ENCODE results near the gene IRAK2.

Gene IRAK2

DNA sequence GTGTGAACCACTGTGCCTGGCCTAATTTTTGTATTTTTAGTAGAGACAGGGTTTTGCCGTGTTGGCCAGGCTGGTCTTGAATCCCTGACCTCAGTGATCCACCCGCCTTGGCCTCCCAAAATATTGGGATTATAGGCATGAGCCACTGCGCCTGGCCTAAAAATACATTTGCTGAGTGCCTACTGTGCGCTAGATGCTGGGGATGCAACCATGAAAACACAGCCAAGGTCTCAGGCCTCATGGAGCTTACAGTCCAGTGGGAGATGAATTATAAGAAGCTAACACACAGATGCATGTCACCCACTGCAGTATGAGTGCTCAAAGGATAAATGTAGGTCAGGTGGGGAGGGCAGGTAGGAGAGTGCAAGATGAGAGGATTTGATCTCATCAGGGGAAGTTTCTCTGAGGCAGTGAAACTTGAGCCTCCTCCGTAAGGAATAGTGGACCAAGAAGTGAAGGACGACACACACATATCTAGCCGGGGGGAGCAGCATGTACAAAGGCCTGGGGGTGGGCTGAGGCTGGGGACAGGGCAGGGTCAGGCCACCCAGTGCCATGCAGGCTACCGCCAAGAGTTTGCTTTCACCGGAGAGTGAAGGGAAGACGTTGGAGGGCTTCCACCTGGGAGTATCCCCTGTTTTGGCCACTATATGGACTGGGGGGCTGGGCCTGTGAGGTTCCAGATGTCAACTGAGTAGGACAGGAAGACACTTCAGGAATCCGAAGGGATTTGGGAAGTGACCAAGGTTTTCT is 24.3 kb downstream of the IRAK2 start:
- no peak overlapping the region for H2AFZ ChIP-seq (ENCODE audit: low read length)
- H3K36me3 ChIP-seq (ENCODE audit: insufficient read depth, low read length) = no peaks in the 10 kb centered on the region
- H3K27me3 ChIP-seq (ENCODE audit: insufficient read depth, low read length, poor library complexity, severe bottlenecking) = no peaks in the 10 kb centered on the region
- H3K4me1 ChIP-seq (ENCODE audit: insufficient read depth, low read length, poor library complexity, severe bottlenecking) = peaks cover 12% of the 10 kb centered on the region
- no peaks in the 10 kb centered on the region for H4K20me1 ChIP-seq (ENCODE audit: insufficient read depth, low read length, poor library complexity, severe bottlenecking)
- no peak overlapping the region for H3K4me3 ChIP-seq (ENCODE audit: low read length, poor library complexity, severe bottlenecking)
- no peak overlapping the region for H3K4me2 ChIP-seq (ENCODE audit: low read depth, low read length, poor library complexity, severe bottlenecking)
- no peaks in the 10 kb centered on the region for H3F3A ChIP-seq (ENCODE audit: low read depth)
- H3K79me2 ChIP-seq (ENCODE audit: insufficient read depth, low read length) = no peaks in the 10 kb centered on the region
- H3K9ac ChIP-seq (ENCODE audit: low read depth, low read length, poor library complexity, severe bottlenecking) = no peak overlapping the region
- no peak for TF ChIP-seq EZH2phosphoT487 (IDR thresholded peaks at IDR 0.05; ENCODE audit: borderline replicate concordance)
- TF ChIP-seq, protein P1, sequence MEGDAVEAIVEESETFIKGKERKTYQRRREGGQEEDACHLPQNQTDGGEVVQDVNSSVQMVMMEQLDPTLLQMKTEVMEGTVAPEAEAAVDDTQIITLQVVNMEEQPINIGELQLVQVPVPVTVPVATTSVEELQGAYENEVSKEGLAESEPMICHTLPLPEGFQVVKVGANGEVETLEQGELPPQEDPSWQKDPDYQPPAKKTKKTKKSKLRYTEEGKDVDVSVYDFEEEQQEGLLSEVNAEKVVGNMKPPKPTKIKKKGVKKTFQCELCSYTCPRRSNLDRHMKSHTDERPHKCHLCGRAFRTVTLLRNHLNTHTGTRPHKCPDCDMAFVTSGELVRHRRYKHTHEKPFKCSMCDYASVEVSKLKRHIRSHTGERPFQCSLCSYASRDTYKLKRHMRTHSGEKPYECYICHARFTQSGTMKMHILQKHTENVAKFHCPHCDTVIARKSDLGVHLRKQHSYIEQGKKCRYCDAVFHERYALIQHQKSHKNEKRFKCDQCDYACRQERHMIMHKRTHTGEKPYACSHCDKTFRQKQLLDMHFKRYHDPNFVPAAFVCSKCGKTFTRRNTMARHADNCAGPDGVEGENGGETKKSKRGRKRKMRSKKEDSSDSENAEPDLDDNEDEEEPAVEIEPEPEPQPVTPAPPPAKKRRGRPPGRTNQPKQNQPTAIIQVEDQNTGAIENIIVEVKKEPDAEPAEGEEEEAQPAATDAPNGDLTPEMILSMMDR (conservative IDR thresholded peaks at IDR 0.05; ENCODE audit: low read length) = no peak
- H3K9me3 ChIP-seq (ENCODE audit: insufficient read depth, low read depth, low read length) = no peaks in the 10 kb centered on the region
- H3K9me2 ChIP-seq (replicated peaks; ENCODE audit: low read depth, low read length) = no peaks in the 10 kb centered on the region

DNA sequence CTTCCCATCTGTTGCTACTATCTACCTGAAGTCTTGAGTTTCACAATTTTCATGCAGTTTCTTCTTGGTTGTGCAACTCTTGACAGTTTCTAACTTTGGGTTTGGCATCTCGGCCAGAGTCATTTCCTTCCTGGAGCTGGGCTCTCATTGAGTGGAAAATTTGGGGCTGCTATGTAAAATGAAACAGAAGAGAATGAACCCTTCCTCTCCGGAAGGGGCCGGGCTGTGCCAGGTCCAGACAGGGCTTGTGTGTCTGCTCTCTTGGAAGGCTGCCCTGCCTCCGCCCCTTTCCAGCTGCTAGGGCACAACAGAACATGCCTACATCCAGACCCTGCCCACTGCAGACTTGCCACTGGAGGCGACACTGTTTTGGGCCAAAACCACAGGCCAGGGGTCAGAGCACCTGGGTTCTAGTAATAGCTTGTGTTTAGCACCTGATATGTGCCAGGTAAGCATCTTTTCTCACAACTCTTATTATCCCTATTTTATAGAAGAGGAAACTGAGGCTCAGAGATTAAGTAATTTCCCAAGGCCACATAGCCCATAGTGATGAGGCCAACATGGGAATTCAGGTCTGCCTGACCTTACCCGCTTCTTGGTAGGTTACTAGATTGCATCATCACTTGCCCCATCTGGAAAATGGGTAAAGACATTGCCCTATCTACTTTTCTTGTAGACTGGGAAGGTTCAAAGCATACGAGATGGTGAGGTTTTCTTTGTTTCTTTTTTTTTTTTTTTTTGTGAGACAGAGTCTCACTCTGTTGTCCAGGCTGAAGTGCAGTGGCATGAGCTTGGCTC is 25.0 kb downstream of the IRAK2 start:
- no peaks in the 10 kb centered on the region for H4K20me1 ChIP-seq (ENCODE audit: insufficient read depth, low read length, poor library complexity, severe bottlenecking)
- no peak for TF ChIP-seq EZH2phosphoT487 (IDR thresholded peaks at IDR 0.05; ENCODE audit: borderline replicate concordance)
- TF ChIP-seq, protein P1 (conservative IDR thresholded peaks at IDR 0.05; ENCODE audit: low read length) = no peak
- no peak overlapping the region for H3K9ac ChIP-seq (ENCODE audit: low read depth, low read length, poor library complexity, severe bottlenecking)
- H3K4me2 ChIP-seq (ENCODE audit: low read depth, low read length, poor library complexity, severe bottlenecking) = no peak overlapping the region
- no peak overlapping the region for H3K4me3 ChIP-seq (ENCODE audit: low read length, poor library complexity, severe bottlenecking)
- no peaks in the 10 kb centered on the region for H3K9me3 ChIP-seq (ENCODE audit: insufficient read depth, low read depth, low read length)
- no peaks in the 10 kb centered on the region for H3K27me3 ChIP-seq (ENCODE audit: insufficient read depth, low read length, poor library complexity, severe bottlenecking)
- H3F3A ChIP-seq (ENCODE audit: low read depth) = no peaks in the 10 kb centered on the region
- no peaks in the 10 kb centered on the region for H3K79me2 ChIP-seq (ENCODE audit: insufficient read depth, low read length)
- H3K36me3 ChIP-seq (ENCODE audit: insufficient read depth, low read length) = no peaks in the 10 kb centered on the region
- H3K4me1 ChIP-seq (ENCODE audit: insufficient read depth, low read length, poor library complexity, severe bottlenecking) = peaks cover 19% of the 10 kb centered on the region
- H2AFZ ChIP-seq (ENCODE audit: low read length) = no peak overlapping the region
- H3K9me2 ChIP-seq (replicated peaks; ENCODE audit: low read depth, low read length) = no peaks in the 10 kb centered on the region

DNA sequence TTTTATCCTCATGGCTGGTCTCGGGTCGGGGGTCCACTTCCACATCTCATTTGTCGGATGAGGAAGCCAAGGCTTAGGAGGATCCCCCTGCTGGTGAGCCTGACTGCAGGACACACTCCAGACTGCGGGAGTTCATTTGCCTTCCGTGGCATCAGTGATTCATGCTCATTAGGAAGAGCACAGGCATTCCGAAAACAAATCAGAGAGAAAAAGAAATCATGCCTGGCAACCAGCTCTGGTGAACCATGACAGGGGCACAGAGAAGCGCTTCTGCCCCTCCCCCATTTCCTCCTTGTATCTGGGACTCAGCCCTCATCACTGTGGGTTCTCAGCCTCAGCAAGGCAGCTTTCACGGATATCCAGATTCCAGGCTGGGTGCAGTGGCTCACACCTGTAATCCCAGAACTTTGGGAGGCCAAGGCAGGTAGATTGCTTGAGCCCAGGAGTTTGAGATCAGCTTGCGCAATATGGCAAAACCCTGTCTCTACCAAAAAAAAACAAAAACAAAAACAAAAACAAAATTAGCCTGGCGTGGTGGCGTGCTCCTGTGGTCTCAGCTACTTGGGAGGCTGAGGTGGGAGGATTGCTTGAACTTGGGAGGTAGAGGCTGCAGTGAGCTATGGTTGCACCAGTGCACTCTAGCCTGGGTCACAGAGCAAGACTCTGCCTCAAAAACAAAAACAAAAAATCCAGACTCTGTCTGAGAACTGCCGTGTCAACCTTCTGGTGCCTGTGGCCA is 28.4 kb downstream of the IRAK2 start:
- Histone ChIP-seq H3K9me2 (replicated peaks; ENCODE audit: low read depth, low read length) (no peaks in the 10 kb centered on the region), H2AFZ (ENCODE audit: low read length) (no peak overlapping the region), H4K20me1 (ENCODE audit: insufficient read depth, low read length, poor library complexity, severe bottlenecking) (no peaks in the 10 kb centered on the region), H3K4me2 (ENCODE audit: low read depth, low read length, poor library complexity, severe bottlenecking) (no peak overlapping the region), H3K36me3 (ENCODE audit: insufficient read depth, low read length) (no peaks in the 10 kb centered on the region), H3K27me3 (ENCODE audit: insufficient read depth, low read length, poor library complexity, severe bottlenecking) (no peaks in the 10 kb centered on the region), H3K9me3 (ENCODE audit: insufficient read depth, low read depth, low read length) (no peaks in the 10 kb centered on the region), H3K4me3 (ENCODE audit: low read length, poor library complexity, severe bottlenecking) (no peak overlapping the region), H3F3A (ENCODE audit: low read depth) (no peaks in the 10 kb centered on the region), H3K4me1 (ENCODE audit: insufficient read depth, low read length, poor library complexity, severe bottlenecking) (peaks cover 24% of the 10 kb centered on the region), H3K79me2 (ENCODE audit: insufficient read depth, low read length) (no peaks in the 10 kb centered on the region), H3K9ac (ENCODE audit: low read depth, low read length, poor library complexity, severe bottlenecking) (no peak overlapping the region)
- TF ChIP-seq EZH2phosphoT487 (IDR thresholded peaks at IDR 0.05; ENCODE audit: borderline replicate concordance) = no peak
- TF ChIP-seq, protein P1 (conservative IDR thresholded peaks at IDR 0.05; ENCODE audit: low read length) = no peak; the same call in 1 of the 2 replicates
